Body of pancreas (tissue), 4 donors: ENCODE results near the gene SIPA1L3.

Experiments
- POLR2A ChIP-seq, 3 donors: fragments of 450-650 bp; IDR thresholded peaks; one replicate each; pipeline ENCODE4 v1.6.1; 2016; ENCODE audit warnings: antibody characterized with exemption in 3 of 3, mild to moderate bottlenecking in 2 of 3
- TF ChIP-seq, protein P1 (sequence below), 7 experiments: fragments of 450-650 bp in 4 of 7; fragments of 200-600 bp in 3 of 7; sonication (generic) in 3 of 7; IDR thresholded peaks; one replicate each; pipeline ENCODE4 v1.5.1; 2016 to 2019; ENCODE audit warnings: antibody characterized with exemption in 7 of 7

DNA sequence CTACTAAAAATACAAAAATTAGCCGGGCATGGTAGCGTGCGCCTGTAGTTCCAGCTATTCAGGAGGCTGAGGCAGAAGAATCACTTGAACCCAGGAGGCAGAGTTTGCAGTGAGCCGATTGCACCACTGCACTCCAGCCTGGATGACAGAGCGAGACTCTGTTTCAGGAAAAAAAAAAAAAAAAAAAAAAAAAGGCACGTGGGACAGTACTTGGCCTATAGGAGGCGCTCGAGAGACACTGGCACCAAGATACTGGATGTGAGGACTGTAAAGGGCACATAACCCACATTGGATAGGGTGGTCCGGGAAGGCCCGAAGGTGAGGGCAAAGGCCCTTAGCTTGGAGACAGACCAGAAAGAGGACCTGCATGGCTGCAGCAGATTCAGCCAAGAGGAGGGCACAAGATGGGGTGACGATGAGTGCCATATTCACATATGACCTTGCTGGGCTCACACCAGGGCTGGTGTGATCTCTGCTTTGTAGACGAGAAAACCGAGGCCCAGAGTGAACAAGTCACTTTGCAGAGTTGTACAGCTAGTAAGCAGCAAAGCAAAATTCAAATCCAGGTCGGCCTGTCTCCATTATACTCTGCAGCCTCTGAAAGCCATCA lies 227.6 kb downstream of the SIPA1L3 start:
- no peak for TF ChIP-seq POLR2A (IDR thresholded peaks at IDR 0.05)
- TF ChIP-seq, protein P1, sequence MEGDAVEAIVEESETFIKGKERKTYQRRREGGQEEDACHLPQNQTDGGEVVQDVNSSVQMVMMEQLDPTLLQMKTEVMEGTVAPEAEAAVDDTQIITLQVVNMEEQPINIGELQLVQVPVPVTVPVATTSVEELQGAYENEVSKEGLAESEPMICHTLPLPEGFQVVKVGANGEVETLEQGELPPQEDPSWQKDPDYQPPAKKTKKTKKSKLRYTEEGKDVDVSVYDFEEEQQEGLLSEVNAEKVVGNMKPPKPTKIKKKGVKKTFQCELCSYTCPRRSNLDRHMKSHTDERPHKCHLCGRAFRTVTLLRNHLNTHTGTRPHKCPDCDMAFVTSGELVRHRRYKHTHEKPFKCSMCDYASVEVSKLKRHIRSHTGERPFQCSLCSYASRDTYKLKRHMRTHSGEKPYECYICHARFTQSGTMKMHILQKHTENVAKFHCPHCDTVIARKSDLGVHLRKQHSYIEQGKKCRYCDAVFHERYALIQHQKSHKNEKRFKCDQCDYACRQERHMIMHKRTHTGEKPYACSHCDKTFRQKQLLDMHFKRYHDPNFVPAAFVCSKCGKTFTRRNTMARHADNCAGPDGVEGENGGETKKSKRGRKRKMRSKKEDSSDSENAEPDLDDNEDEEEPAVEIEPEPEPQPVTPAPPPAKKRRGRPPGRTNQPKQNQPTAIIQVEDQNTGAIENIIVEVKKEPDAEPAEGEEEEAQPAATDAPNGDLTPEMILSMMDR (IDR thresholded peaks at IDR 0.05): peak in 6 of 7 experiments; percentile 9 to 45 (median 28)
